ENCODE results near the gene GJC1.

DNA sequence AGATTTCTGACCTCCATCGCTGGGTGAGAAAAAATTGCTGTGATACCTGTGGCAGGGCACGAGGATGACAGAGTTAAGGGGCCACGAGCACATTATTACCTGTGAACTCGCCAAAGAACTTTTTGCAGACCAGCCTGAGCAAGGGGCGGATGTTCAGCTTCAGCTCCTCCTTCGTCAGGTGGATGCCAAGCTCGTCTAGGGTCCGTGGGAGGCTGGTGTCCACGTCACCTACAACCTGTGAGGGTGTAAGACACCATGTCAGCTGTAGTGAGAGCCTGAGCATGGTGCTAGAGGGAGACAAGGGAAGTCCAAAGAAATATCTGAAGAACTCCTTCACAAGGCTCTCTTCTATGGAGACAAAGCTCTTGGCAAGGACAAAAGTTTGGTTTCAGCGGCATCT lies 34.7 kb upstream of the GJC1 start:
- no peak for TF ChIP-seq EZH2phosphoT487 (IDR thresholded peaks at IDR 0.05)
- TF ChIP-seq, protein P1, sequence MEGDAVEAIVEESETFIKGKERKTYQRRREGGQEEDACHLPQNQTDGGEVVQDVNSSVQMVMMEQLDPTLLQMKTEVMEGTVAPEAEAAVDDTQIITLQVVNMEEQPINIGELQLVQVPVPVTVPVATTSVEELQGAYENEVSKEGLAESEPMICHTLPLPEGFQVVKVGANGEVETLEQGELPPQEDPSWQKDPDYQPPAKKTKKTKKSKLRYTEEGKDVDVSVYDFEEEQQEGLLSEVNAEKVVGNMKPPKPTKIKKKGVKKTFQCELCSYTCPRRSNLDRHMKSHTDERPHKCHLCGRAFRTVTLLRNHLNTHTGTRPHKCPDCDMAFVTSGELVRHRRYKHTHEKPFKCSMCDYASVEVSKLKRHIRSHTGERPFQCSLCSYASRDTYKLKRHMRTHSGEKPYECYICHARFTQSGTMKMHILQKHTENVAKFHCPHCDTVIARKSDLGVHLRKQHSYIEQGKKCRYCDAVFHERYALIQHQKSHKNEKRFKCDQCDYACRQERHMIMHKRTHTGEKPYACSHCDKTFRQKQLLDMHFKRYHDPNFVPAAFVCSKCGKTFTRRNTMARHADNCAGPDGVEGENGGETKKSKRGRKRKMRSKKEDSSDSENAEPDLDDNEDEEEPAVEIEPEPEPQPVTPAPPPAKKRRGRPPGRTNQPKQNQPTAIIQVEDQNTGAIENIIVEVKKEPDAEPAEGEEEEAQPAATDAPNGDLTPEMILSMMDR (IDR thresholded peaks at IDR 0.05): no peak
- TF ChIP-seq EZH2 (IDR thresholded peaks at IDR 0.05): no peak

All from neural progenitor cell (in vitro differentiated cells).